ENCODE measurements around the gene DPF3. TPM values are rescaled to one million over a fixed set of nuclear protein-coding genes. Genes with fewer than 3 reads are reported as not detected.

Gene DPF3
- total and polyA plus RNA-seq, 9 of the 15 experiments (the other 6 are each of a cell fraction or from before 2014, with no cell fraction given) = 0.21 to 4.9 (median 1.2) TPM

- DNase-seq (ENCODE audit: extremely low read depth in 1 of 4, low spot score in 3 of 4) (no peak), FAIRE-seq (no peak), ATAC-seq (no peak)
- Histone ChIP-seq H3K79me2 (ENCODE audit: control insufficient read depth, insufficient read depth, low read length) (no peaks in the 10 kb centered on the region), H3K4me2 (ENCODE audit: insufficient read depth, low read length) (no peak overlapping the region), H3K9me3 (replicated peaks; ENCODE audit: control insufficient read depth, insufficient read depth, low read depth, low read length) (no peaks in the 10 kb centered on the region), H3K4me1 (replicated peaks in 1 of 2; ENCODE audit: control insufficient read depth in 2 of 2, insufficient read depth in 2 of 2, low read length in 2 of 2) (peaks cover 0 to 2% of the 10 kb centered on the region in 2 experiments; a peak in 1 of 5 replicates), H3K9ac (ENCODE audit: insufficient read depth in 1 of 2, low read depth in 2 of 2, low read length in 2 of 2) (no peak overlapping the region), H3K27ac (ENCODE audit: extremely low read depth, low read depth, low read length) (no peak overlapping the region), H2AFZ (ENCODE audit: low read depth, low read length) (no peak overlapping the region), H3K36me3 (ENCODE audit: control insufficient read depth, insufficient read depth, low read length) (no peaks in the 10 kb centered on the region), H3K27me3 (ENCODE audit: control insufficient read depth in 2 of 2, insufficient read depth in 2 of 2, low read length in 2 of 2) (no peaks in the 10 kb centered on the region; a peak in 1 of 5 replicates), H3K9me1 (ENCODE audit: control insufficient read depth, insufficient read depth, low read length) (no peaks in the 10 kb centered on the region), H4K20me1 (replicated peaks; ENCODE audit: control insufficient read depth, insufficient read depth, low read length) (no peaks in the 10 kb centered on the region), H3K4me3 (no peak overlapping the region)
- no TSS peak for BruUV-seq (replicated peaks)
- CTCF ChIA-PET (ENCODE audit: low intra/inter-chr PET ratio) = no interaction called here
- 48% methylated on average over 8 of the region's 18 CpGs for WGBS (ENCODE audit: insufficient coverage, low coverage, missing lambda C conversion rate)
- POLR2A ChIA-PET = no interaction called here
- in situ Hi-C loops (cut with MboI) = no loop called here
- intact Hi-C loops (cut with micrococcal nuclease) = loop anchor here (10.0 kb wide), 1 partner anchor 173 kb away; no protein-coding TSS in a partner anchor
- TF ChIP-seq, protein P1, sequence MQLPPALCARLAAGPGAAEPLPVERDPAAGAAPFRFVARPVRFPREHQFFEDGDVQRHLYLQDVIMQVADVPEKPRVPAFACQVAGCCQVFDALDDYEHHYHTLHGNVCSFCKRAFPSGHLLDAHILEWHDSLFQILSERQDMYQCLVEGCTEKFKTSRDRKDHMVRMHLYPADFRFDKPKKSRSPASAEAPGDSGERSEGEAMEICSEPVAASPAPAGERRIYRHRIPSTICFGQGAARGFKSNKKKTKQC (CRISPR knock-in tag; IDR thresholded peaks at IDR 0.05) = no peak
- TF ChIP-seq NR3C1 (CRISPR knock-in tag; IDR thresholded peaks at IDR 0.05) = no peak
- TF ChIP-seq, protein P2, sequence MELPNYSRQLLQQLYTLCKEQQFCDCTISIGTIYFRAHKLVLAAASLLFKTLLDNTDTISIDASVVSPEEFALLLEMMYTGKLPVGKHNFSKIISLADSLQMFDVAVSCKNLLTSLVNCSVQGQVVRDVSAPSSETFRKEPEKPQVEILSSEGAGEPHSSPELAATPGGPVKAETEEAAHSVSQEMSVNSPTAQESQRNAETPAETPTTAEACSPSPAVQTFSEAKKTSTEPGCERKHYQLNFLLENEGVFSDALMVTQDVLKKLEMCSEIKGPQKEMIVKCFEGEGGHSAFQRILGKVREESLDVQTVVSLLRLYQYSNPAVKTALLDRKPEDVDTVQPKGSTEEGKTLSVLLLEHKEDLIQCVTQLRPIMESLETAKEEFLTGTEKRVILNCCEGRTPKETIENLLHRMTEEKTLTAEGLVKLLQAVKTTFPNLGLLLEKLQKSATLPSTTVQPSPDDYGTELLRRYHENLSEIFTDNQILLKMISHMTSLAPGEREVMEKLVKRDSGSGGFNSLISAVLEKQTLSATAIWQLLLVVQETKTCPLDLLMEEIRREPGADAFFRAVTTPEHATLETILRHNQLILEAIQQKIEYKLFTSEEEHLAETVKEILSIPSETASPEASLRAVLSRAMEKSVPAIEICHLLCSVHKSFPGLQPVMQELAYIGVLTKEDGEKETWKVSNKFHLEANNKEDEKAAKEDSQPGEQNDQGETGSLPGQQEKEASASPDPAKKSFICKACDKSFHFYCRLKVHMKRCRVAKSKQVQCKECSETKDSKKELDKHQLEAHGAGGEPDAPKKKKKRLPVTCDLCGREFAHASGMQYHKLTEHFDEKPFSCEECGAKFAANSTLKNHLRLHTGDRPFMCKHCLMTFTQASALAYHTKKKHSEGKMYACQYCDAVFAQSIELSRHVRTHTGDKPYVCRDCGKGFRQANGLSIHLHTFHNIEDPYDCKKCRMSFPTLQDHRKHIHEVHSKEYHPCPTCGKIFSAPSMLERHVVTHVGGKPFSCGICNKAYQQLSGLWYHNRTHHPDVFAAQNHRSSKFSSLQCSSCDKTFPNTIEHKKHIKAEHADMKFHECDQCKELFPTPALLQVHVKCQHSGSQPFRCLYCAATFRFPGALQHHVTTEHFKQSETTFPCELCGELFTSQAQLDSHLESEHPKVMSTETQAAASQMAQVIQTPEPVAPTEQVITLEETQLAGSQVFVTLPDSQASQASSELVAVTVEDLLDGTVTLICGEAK (IDR thresholded peaks at IDR 0.05) = no peak
- TF ChIP-seq, protein P2 (CRISPR knock-in tag; IDR thresholded peaks at IDR 0.05) = no peak
- TF ChIP-seq CAMTA2 (CRISPR knock-in tag; conservative IDR thresholded peaks at IDR 0.05) = no peak
- TF ChIP-seq ZNF444 (CRISPR knock-in tag; IDR thresholded peaks at IDR 0.05) = no peak
- no peak for TF ChIP-seq MCM3 (IDR thresholded peaks at IDR 0.05)
- no peak for TF ChIP-seq ZNF12 (CRISPR knock-in tag; IDR thresholded peaks at IDR 0.05)
- no peak for TF ChIP-seq BDP1 (IDR thresholded peaks at IDR 0.05; ENCODE audit: insufficient read depth, insufficient read length)
- TF ChIP-seq ZNF239 (CRISPR knock-in tag; IDR thresholded peaks at IDR 0.05) = no peak
- TF ChIP-seq ZNF311 (CRISPR knock-in tag; IDR thresholded peaks at IDR 0.05) = no peak
- TF ChIP-seq SP1 (CRISPR knock-in tag; IDR thresholded peaks at IDR 0.05) = no peak
- TF ChIP-seq, protein P3, sequence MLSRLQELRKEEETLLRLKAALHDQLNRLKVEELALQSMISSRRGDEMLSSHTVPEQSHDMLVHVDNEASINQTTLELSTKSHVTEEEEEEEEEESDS (CRISPR knock-in tag; IDR thresholded peaks at IDR 0.05) = no peak
- TF ChIP-seq MYBL2 (IDR thresholded peaks at IDR 0.05; ENCODE audit: low read depth) = no peak
- TF ChIP-seq MYBL2 (CRISPR knock-in tag; IDR thresholded peaks at IDR 0.05; ENCODE audit: borderline replicate concordance) = no peak
These were observed 162.5 kb downstream of the DPF3 start for GRCh38 chr14:72731252-72732020.

Measured in K562 (cell line).